ENCODE results near the gene PAQR3.

Gene PAQR3

GRCh38 chr4:78864405-78865024 lies 74.7 kb downstream of the PAQR3 start:
- ATAC-seq (ENCODE audit: insufficient read depth, low read depth) (peak; percentile 73), DNase-seq (peak; percentile 30)
- no peak overlapping the region for H3K4me2 ChIP-seq (ENCODE audit: insufficient read depth, low read length)
- H3K4me1 ChIP-seq (ENCODE audit: insufficient read depth, low read length) = no peaks in the 10 kb centered on the region
- no peak overlapping the region for H3K27ac ChIP-seq (ENCODE audit: low read length)
- no peak overlapping the region for H3K4me3 ChIP-seq (ENCODE audit: low read depth in 1 of 2, low read length in 2 of 2)
- no peaks in the 10 kb centered on the region for H3K9me3 ChIP-seq (ENCODE audit: insufficient read depth, low read length, severe bottlenecking)
- no peak overlapping the region for H3K9ac ChIP-seq (ENCODE audit: low read depth, low read length)
- H3K27me3 ChIP-seq (ENCODE audit: insufficient read depth, low read length, poor library complexity) = no peaks in the 10 kb centered on the region
- H2AFZ ChIP-seq (ENCODE audit: low read depth, low read length) = no peak overlapping the region
- no peak for TF ChIP-seq EZH2 (IDR thresholded peaks at IDR 0.05; ENCODE audit: borderline replicate concordance, low read depth, low read length, severe bottlenecking)
- peak; percentile 84 for TF ChIP-seq CTCF (IDR thresholded peaks at IDR 0.05; ENCODE audit: borderline replicate concordance, extremely low read depth, low read length, poor library complexity, severe bottlenecking)
- H4K20me1 ChIP-seq (ENCODE audit: insufficient read depth, low read length) = no peaks in the 10 kb centered on the region
- no peaks in the 10 kb centered on the region for H3K79me2 ChIP-seq (ENCODE audit: insufficient read depth, low read length)
- H3K36me3 ChIP-seq (ENCODE audit: insufficient read depth, low read length) = peaks cover 42% of the 10 kb centered on the region

GRCh38 chr4:78863991-78864390 lies 75.2 kb downstream of the PAQR3 start:
- Histone ChIP-seq H3K4me1 (ENCODE audit: insufficient read depth, low read length) (no peaks in the 10 kb centered on the region), H3K4me2 (ENCODE audit: insufficient read depth, low read length) (no peak overlapping the region), H2AFZ (ENCODE audit: low read depth, low read length) (no peak overlapping the region), H3K9ac (ENCODE audit: low read depth, low read length) (no peak overlapping the region), H3K27ac (ENCODE audit: low read length) (no peak overlapping the region), H3K79me2 (ENCODE audit: insufficient read depth, low read length) (no peaks in the 10 kb centered on the region), H4K20me1 (ENCODE audit: insufficient read depth, low read length) (no peaks in the 10 kb centered on the region), H3K4me3 (ENCODE audit: low read depth in 1 of 2, low read length in 2 of 2) (no peak overlapping the region), H3K27me3 (ENCODE audit: insufficient read depth, low read length, poor library complexity) (no peaks in the 10 kb centered on the region), H3K36me3 (ENCODE audit: insufficient read depth, low read length) (peaks cover 45% of the 10 kb centered on the region), H3K9me3 (ENCODE audit: insufficient read depth, low read length, severe bottlenecking) (no peaks in the 10 kb centered on the region)
- no peak for DNase-seq
- ATAC-seq (ENCODE audit: insufficient read depth, low read depth) = no peak
- TF ChIP-seq EZH2 (IDR thresholded peaks at IDR 0.05; ENCODE audit: borderline replicate concordance, low read depth, low read length, severe bottlenecking) = no peak
- TF ChIP-seq CTCF (IDR thresholded peaks at IDR 0.05; ENCODE audit: borderline replicate concordance, extremely low read depth, low read length, poor library complexity, severe bottlenecking) = no peak

GRCh38 chr4:78863254-78863869 lies 75.9 kb downstream of the PAQR3 start:
- no peaks in the 10 kb centered on the region for H3K27me3 ChIP-seq (ENCODE audit: insufficient read depth, low read length, poor library complexity)
- no peaks in the 10 kb centered on the region for H3K9me3 ChIP-seq (ENCODE audit: insufficient read depth, low read length, severe bottlenecking)
- no peak overlapping the region for H3K27ac ChIP-seq (ENCODE audit: low read length)
- no peak overlapping the region for H3K4me2 ChIP-seq (ENCODE audit: insufficient read depth, low read length)
- H3K79me2 ChIP-seq (ENCODE audit: insufficient read depth, low read length) = no peaks in the 10 kb centered on the region
- no peaks in the 10 kb centered on the region for H4K20me1 ChIP-seq (ENCODE audit: insufficient read depth, low read length)
- peaks cover 43% of the 10 kb centered on the region for H3K36me3 ChIP-seq (ENCODE audit: insufficient read depth, low read length)
- DNase-seq (no peak), ATAC-seq (ENCODE audit: insufficient read depth, low read depth) (no peak)
- no peak overlapping the region for H2AFZ ChIP-seq (ENCODE audit: low read depth, low read length)
- no peak overlapping the region for H3K9ac ChIP-seq (ENCODE audit: low read depth, low read length)
- H3K4me1 ChIP-seq (ENCODE audit: insufficient read depth, low read length) = no peaks in the 10 kb centered on the region
- no peak for TF ChIP-seq EZH2 (IDR thresholded peaks at IDR 0.05; ENCODE audit: borderline replicate concordance, low read depth, low read length, severe bottlenecking)
- no peak for TF ChIP-seq CTCF (IDR thresholded peaks at IDR 0.05; ENCODE audit: borderline replicate concordance, extremely low read depth, low read length, poor library complexity, severe bottlenecking)
- H3K4me3 ChIP-seq (ENCODE audit: low read depth in 1 of 2, low read length in 2 of 2) = no peak overlapping the region
